HG03342 (cell line): ENCODE measurements around the gene STATH.
"Not testable (repeated sequence)": the region's sequence is repeated elsewhere in the genome, so short reads cannot be mapped to it uniquely, and the experiment has no call there.

ENCODE experiments used
- ATAC-seq: cut with Tn5 transposase; IDR thresholded peaks from one replicate; pipeline ENCODE4 v1.9.1; 2021; ENCODE audit warnings: mild to moderate bottlenecking, moderate library complexity; ENCODE audit not compliant: unreplicated experiment

STATH gene, protein sequence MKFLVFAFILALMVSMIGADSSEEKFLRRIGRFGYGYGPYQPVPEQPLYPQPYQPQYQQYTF

DNA sequence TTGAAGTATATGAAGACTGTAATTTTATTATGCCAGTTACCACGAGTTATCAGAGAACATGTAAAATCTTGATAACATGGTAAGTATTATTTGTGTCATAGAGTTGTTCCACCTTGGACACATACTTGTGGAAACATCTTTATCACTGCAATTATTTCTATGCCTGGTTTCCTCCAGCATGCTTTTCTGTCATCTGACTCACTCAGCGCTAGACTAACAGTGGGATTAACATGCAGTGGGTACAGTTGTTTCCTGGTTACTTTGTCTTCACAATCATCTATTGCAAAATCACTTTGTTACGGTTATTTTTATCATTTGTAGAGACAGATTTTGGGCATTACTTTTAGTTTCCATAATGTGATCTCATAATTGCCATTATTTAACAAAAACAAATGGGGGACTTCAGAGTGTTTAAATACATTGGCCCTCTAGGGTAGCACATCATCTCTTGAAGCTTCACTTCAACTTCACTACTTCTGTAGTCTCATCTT lies at the start of gene STATH:
Gene STATH, plus strand, starts transcription at position 441 of the 491 bp plus-strand sequence. CDS start 2,472 bp downstream, outside the sequence.
- no peak for ATAC-seq

GRCh38 chr4:69951602-69952001 lies 44.2 kb upstream of the STATH start:
- ATAC-seq, result no peak

GRCh38 chr4:69957209-69957608 lies 38.6 kb upstream of the STATH start:
- ATAC-seq, result no peak

DNA sequence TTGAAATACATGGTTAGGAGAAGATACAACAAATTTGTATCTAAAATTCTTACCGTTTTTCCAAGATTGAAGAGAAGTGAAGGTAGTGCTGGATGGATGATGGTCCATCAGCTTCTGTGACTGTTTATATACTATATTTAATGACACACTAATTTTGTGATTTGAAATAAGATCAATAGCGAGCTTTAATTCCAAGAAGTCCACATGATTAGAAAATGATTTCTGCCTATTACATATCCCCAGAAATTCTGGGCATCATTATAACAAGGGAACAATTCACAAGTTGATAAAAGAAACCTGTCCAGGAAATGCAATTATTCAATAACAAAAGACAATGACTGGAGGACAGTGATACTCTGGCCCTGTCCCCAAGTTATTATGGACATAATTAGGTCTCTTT lies 30.1 kb upstream of the STATH start, which contains the start of gene CSN2:
Gene CSN2, minus strand, starts transcription at position 101 of the 400 bp plus-strand sequence. CDS start 4,733 bp downstream, outside the sequence.
- no peak for ATAC-seq

- ATAC-seq, result no peak
Observed at GRCh38 chr4:69970071-69970470, 25.7 kb upstream of the STATH start.

DNA sequence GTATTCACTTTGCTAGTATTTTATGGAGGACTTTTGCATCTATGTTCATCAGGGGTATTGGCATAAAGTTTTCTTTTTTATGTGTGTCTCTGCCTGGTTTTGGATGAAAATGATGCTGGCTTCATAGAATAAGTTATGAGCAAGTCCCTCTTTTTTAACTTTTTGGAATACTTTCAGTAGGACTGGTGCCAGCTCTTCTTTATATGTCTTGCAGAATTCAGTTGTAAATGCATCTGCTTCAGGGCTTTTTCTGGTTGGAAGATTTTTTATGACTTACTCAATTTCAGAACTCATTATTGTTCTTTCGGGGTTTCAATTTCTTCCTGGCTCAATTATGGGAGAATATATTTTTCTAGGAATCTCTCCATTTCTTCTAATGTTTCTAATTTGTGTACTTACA lies 21.1 kb upstream of the STATH start:
- ATAC-seq, result no peak

- ATAC-seq, result no peak
Observed at GRCh38 chr4:69977582-69977981, 18.2 kb upstream of the STATH start.

GRCh38 chr4:69984030-69984443 lies 11.7 kb upstream of the STATH start:
- peak; percentile 43 for ATAC-seq

- ATAC-seq, result no peak
Observed at GRCh38 chr4:69986663-69987062, 9.1 kb upstream of the STATH start.

- no peak for ATAC-seq
Observed at GRCh38 chr4:69991016-69991415, 4.8 kb upstream of the STATH start.

GRCh38 chr4:69994782-69995181 lies 984 bp upstream of the STATH start:
- no peak for ATAC-seq

- ATAC-seq, result no peak
Observed at GRCh38 chr4:69999420-69999819, 3.7 kb downstream of the STATH start.

DNA sequence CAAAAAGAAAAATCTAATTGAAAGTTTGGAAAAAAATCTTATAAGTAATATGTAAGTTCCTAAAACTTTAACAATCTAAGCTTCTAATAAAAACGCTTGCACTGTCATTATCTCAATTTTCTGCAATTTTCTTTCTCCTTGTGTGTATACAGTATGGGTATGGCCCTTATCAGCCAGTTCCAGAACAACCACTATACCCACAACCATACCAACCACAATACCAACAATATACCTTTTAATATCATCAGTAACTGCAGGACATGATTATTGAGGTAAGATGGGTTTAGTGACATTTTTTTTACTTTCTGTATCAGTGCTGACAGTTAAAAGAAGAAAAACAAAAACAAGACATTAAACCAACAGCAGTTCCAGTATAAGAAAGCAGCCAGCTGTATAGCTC lies 4.9 kb downstream of the STATH start:
- no peak for ATAC-seq

DNA sequence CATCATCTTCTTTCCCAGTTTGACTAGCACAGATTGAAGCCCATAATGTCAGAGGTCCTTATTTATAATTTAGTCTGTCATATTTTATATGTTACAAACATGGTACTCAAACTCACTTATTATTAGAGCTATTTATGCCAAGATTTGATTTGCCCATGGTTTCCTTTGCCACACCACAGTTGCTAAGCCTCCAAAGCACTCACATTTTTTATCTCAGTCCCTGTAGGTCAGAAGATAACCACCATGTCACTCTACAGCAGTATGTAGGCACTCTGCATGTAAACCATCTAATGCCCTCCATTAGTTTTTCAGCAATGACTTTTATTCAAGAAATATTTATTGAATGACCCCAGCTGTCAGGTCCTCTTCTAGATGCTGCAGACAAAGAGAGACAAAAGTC lies 6.7 kb downstream of the STATH start:
- no peak for ATAC-seq

DNA sequence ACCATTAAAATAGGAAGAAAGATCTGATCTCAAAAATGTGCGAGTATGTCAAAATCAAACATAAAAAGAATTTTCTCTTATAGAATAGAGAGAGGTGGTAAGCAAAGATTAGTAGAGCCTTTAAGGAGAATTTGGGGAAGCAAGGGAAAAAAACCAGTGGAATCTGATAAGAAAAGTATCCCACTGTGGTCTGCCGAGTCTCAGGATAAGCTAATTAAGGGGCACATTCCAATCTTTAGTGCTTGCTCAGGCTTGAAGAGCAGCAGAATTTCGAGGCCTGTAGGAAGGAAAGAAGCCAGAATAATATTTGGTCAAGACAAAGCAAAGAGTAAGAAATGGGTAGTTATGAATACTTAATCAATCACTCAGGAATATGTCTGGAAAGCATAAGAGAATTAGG lies 13.0 kb downstream of the STATH start:
- no peak for ATAC-seq

- not testable (repeated sequence) for ATAC-seq
Observed at GRCh38 chr4:70019006-70019405, 23.2 kb downstream of the STATH start.

DNA sequence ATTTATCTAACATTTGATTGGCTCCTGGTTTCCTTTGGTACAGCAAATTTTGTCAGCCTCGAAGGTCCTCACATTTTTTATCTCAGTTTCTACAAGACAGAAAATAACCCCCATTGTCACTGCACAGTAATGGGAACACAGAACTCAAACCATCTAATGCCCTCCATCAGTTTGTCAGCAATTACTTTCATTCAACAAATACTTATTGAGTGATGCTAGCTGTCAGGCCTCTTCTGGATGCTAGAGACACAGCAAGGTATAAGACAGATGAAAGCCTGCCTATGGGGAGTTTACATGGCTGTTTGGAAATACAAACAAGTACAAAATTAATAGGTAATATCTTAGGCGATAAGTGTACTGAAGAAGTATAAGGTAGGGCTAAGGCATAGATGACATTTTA lies 27.5 kb downstream of the STATH start:
- ATAC-seq, result no peak

GRCh38 chr4:70027011-70027410 lies 31.2 kb downstream of the STATH start:
- no peak for ATAC-seq

DNA sequence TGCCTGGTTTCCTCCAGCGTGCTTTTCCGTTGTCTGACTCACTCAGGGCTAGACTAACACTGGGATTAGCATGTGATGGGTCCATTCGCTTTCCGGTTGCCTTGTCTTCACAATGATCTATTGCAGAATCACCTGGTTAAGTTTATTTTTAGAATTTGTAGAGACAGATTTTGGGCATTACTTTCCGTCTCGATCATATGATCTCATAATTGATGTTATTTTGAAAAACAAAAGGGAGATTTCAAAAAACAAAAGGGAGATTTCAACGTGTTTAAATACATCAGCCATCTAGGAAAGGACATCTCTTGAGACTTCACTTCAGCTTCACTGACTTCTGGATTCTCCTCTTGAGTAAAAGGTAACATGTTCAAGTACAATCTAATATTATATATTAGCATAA lies 32.4 kb downstream of the STATH start, which contains the start of gene HTN3:
Gene HTN3, plus strand, starts transcription at position 301 of the 400 bp plus-strand sequence. CDS start 2,282 bp downstream, outside the sequence.
- ATAC-seq, result not testable (repeated sequence)

- not testable (repeated sequence) for ATAC-seq
Observed at GRCh38 chr4:70037559-70037958, 41.8 kb downstream of the STATH start.

DNA sequence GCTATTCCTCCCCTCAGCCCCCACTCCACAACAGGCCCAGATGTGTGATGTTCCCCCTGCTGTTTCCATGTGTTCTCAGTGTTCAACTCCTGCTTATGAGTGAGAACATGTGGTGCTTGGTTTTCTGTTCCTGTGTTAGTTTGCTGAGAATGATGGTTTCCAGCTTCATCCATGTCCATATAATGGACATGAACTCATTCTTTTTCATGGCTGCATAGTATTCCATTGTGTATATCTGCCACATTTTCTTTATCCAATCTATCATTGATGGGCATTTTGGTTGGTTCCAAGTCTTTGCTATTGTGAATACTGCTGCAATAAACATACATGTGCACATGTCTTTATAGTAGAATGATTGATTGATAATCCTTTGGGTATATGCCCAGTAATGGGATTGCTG lies 44.2 kb downstream of the STATH start:
- ATAC-seq, result not testable (repeated sequence)

GRCh38 chr4:70041652-70042286 lies 46.0 kb downstream of the STATH start:
- ATAC-seq, result no peak

- not testable (repeated sequence) for ATAC-seq
Observed at GRCh38 chr4:70050138-70050537, 54.4 kb downstream of the STATH start, which contains the start of gene HTN1. Gene HTN1 (plus strand): TSS chr4:70050438. CDS start chr4:70053077, 2,639 bp downstream.
